NB4 (cell line): ENCODE results near the gene ISG20.

Experiments used
- CTCF ChIP-seq: IDR thresholded peaks from one replicate; pipeline ENCODE4 v1.5.1; 2012; ENCODE audit warnings: low read depth, low read length
- POLR2A ChIP-seq: IDR thresholded peaks from 2 replicates; pipeline ENCODE4 v1.6.1; 2011; ENCODE audit warnings: mild to moderate bottlenecking; ENCODE audit not compliant: insufficient read length; ENCODE audit errors: extremely low read depth

DNA sequence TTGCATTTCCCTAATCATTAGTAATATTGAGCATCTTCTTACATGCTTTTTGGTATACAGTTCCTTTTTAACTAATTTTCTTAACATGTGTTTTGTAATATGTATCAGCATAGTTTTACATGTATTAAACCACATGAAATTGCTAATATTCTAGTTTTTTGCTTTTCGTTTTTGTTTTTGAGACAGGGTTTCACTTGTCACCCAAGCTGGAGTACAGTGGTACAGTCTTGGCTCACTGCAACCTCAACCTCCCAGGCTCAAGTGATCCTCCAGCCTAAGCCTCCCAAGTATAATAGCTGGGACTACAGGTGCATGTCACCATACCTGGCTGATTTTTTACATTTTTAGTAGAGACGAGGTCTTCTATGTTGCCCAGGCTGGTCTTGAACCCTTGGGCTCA, 4.4 kb upstream of the ISG20 start:
- no peak for TF ChIP-seq POLR2A
- TF ChIP-seq CTCF = no peak
